Neural progenitor cell (in vitro differentiated cells): Measurements from ENCODE around the gene P4HA1.

ENCODE experiments used
- CTCF ChIP-seq: fragments of 200-600 bp; sonication (generic); IDR thresholded peaks from 2 replicates; pipeline ENCODE4 v1.5.1; 2017; ENCODE audit warnings: antibody characterized with exemption, mild to moderate bottlenecking
- EZH2phosphoT487 ChIP-seq: fragments of 200-600 bp; sonication (generic); IDR thresholded peaks from 2 replicates; pipeline ENCODE4 v1.6.1; 2017; ENCODE audit warnings: antibody characterized with exemption

DNA sequence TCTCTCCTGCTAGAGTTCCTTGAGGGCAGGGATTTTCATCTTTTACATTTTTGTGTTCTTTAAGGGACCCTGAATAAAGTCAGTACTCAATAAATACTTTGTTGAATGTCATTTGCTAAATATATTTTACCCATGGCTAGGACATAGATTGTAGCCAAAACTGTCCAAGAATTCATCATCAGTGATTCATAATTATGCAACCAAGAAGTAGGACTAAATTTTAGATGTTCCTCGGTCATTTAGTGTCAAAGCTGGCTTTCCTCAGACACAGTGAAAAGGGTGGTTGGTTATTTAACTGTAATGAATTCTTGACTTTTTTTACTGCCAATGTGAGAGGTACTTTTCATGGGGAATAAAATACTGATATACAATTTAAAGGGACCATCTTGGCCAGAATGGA, 16.9 kb upstream of the P4HA1 start:
- TF ChIP-seq CTCF = no peak
- no peak for TF ChIP-seq EZH2phosphoT487
